ENCODE measurements around the gene ZNF710. TPM values are rescaled to one million over a fixed set of nuclear protein-coding genes. Genes with fewer than 3 reads are reported as not detected.

The ZNF710 gene
- total and polyA plus RNA-seq, 2 of the 13 experiments (the other 11 are each of a cell fraction or from before 2014, with no cell fraction given), result 4.7 to 20.6 TPM

DNA sequence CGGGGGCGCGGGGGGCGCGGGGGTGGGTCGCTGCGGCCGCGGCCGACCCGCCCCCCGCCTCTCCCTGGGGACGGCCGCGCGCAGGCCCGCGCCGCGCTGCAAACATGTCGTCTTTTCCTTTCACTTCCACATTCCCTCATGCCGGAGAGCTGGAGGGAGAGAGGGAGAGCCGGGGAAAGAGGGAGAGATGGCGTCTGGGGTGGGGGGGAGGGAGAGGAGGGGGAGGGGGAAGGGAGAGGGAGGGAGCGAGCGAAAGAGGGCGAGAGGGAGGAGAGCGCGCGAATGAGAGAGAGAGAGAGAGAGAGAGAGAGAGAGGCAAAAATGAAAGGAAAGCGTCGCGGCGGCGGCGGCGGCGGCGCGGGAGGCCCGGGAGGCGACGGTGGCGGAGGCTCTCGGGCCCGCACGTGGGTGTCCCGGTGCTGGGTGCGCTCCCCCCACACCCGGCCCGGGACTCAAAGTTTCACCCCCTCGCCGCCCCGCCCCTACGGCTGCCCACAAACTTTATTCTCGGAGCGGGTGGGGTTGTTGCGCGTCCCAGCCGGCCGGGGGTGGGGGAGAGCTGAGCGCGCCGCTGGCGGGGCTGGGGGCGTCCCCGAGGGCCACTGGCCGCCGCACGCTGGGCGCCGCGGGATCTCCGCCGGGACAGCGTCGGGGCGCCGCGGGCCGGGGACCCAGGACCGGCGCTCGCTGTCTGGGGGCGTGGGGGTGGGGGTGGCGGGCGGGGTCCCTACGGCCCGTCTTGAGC lies 731 bp downstream of the ZNF710 start:
- ChIA-PET POLR2A (interaction anchor here (1.2 to 5.4 kb wide), 5 partner anchors 21 to 321 kb away, joined by 3 to 41 read pairs (median 14); partner anchors contain the start of gene ARPIN), CTCF (ENCODE audit: low intra/inter-chr PET ratio, low total read pairs) (no interaction called here)
- no peaks in the 10 kb centered on the region for H3K9me3 ChIP-seq (ENCODE audit: low read length)
- in situ Hi-C loops (cut with HindIII; ENCODE audit: extremely low pct_ligation_motif_present, low pct_unique_long_range_greater_than_20kb) (loop anchor here (5.0 kb wide), 1 partner anchor 50 kb away; no protein-coding TSS in a partner anchor), intact Hi-C loops (cut with micrococcal nuclease; ENCODE audit: unreplicated experiment) (loop anchor here (5.0 kb wide), 1 partner anchor 35 kb away; no protein-coding TSS in a partner anchor)
- FAIRE-seq (no peak), DNase-seq (ENCODE audit: low spot score) (peak; percentile 29), ATAC-seq (peak; percentile 14)
- no peaks in the 10 kb centered on the region; a peak in 1 of 5 replicates for H3K36me3 ChIP-seq (replicated peaks in 1 of 2; ENCODE audit: control insufficient read depth in 1 of 2, insufficient read depth in 2 of 2, low read length in 2 of 2)
- no peaks in the 10 kb centered on the region; a peak in 1 of 5 replicates for H3K27me3 ChIP-seq (ENCODE audit: control insufficient read depth in 1 of 2, insufficient read depth in 2 of 2, low read length in 2 of 2)
- no peaks in the 10 kb centered on the region for H4K20me1 ChIP-seq (ENCODE audit: insufficient read depth, low read length)
- BruUV-seq (replicated peaks), result no TSS peak
- no peak overlapping the region for H2AFZ ChIP-seq (ENCODE audit: low read length)
- H3K27ac ChIP-seq (ENCODE audit: extremely low read length, insufficient read depth, low read length), result peak overlapping the region; percentile 97
- 1% methylated on average over 35 of the region's 89 CpGs for WGBS (ENCODE audit: low lambda C conversion rate)
- H3K4me1 ChIP-seq (ENCODE audit: insufficient read depth, low read length), result peaks cover 78% of the 10 kb centered on the region
- peaks cover 46% of the 10 kb centered on the region for H3K79me2 ChIP-seq (ENCODE audit: insufficient read depth, low read length)
- peak overlapping the region; percentile 85 for H3K4me2 ChIP-seq (ENCODE audit: low read depth, low read length)
- peak overlapping the region; percentile 88 for H3K9ac ChIP-seq (ENCODE audit: insufficient read depth, low read depth, low read length)
- H3K4me3 ChIP-seq (replicated peaks in 1 of 3; ENCODE audit: insufficient read depth in 1 of 3, low read depth in 2 of 3, low read length in 3 of 3), result peak overlapping the region; percentile 71 to 86 (median 78); a peak in 5 of 6 replicates
- TF ChIP-seq AGO2 (optimal IDR thresholded peaks at IDR 0.05; ENCODE audit: low read depth, low read length), result peak; percentile 12
- no peak for TF ChIP-seq ZBTB1 (CRISPR knock-in tag; IDR thresholded peaks at IDR 0.05; ENCODE audit: borderline replicate concordance)
- TF ChIP-seq ZBED4 (CRISPR knock-in tag; IDR thresholded peaks at IDR 0.05; ENCODE audit: borderline replicate concordance), result no peak
- TF ChIP-seq PTBP1 (IDR thresholded peaks at IDR 0.05; ENCODE audit: low read depth, low read length, poor library complexity, severe bottlenecking), result no peak
- TF ChIP-seq XBP1 (CRISPR knock-in tag; IDR thresholded peaks at IDR 0.05), result no peak
- TF ChIP-seq ZNF205 (CRISPR knock-in tag; IDR thresholded peaks at IDR 0.05), result no peak
- no peak for TF ChIP-seq SRSF9 (IDR thresholded peaks at IDR 0.05; ENCODE audit: borderline replicate concordance, insufficient read depth, low read depth, low read length, poor library complexity, severe bottlenecking)
- TF ChIP-seq CCAR2 (optimal IDR thresholded peaks at IDR 0.05; ENCODE audit: low read depth, low read length), result no peak
- TF ChIP-seq GMEB1 (CRISPR knock-in tag; IDR thresholded peaks at IDR 0.05; ENCODE audit: borderline replicate concordance), result no peak
- TF ChIP-seq TP53 (CRISPR knock-in tag; conservative IDR thresholded peaks at IDR 0.05), result no peak
- no peak for TF ChIP-seq SKIL (CRISPR knock-in tag; IDR thresholded peaks at IDR 0.05; ENCODE audit: borderline replicate concordance)
- TF ChIP-seq YY1 (IDR thresholded peaks at IDR 0.05; ENCODE audit: insufficient read depth, insufficient replicate concordance, low read depth, low read length), result peak; percentile 50

Data from HepG2 (cell line).